RWPE2 (cell line): ENCODE data around the gene PAK6.

Experiments
- ATAC-seq: fragments of 200-7000 bp; cut with Tn5 transposase; 3 replicates; pipeline ENCODE4 v1.9.1; 2021; ENCODE audit warnings: low read depth
- DNase-seq: peaks from one replicate; pipeline ENCODE4 v3.0.0-alpha.2; 2020; ENCODE audit warnings: low spot score
- H3K27ac ChIP-seq: fragments of 450-650 bp; 2 replicates; pipeline ENCODE4 v1.5.1; 2017; ENCODE audit warnings: mild to moderate bottlenecking; ENCODE audit not compliant: poor library complexity, severe bottlenecking
- H3K27me3 ChIP-seq: fragments of 250-450 bp; sonication (Bioruptor Pico); 2 replicates; pipeline ENCODE4 v1.5.1; 2021; ENCODE audit warnings: mild to moderate bottlenecking, moderate library complexity; ENCODE audit not compliant: insufficient read depth, poor library complexity, severe bottlenecking
- H3K36me3 ChIP-seq: fragments of 250-450 bp; sonication (Bioruptor Pico); 2 replicates; pipeline ENCODE4 v1.5.1; 2020; ENCODE audit warnings: low read depth, mild to moderate bottlenecking, moderate library complexity
- H3K4me1 ChIP-seq: fragments of 250-450 bp; sonication (Bioruptor Pico); 2 replicates; pipeline ENCODE4 v1.5.1; 2021; ENCODE audit warnings: mild to moderate bottlenecking, moderate library complexity; ENCODE audit not compliant: insufficient read depth, poor library complexity, severe bottlenecking
- H3K4me3 ChIP-seq: fragments of 250-450 bp; sonication (Bioruptor Pico); 2 replicates; pipeline ENCODE4 v1.5.1; 2021; ENCODE audit warnings: mild to moderate bottlenecking, moderate library complexity; ENCODE audit not compliant: severe bottlenecking
- H3K9me3 ChIP-seq: fragments of 250-450 bp; sonication (Bioruptor Pico); 2 replicates; pipeline ENCODE4 v1.5.1; 2021; ENCODE audit warnings: mild to moderate bottlenecking, moderate library complexity; ENCODE audit not compliant: severe bottlenecking
- CTCF ChIP-seq: fragments of 450-650 bp; IDR thresholded peaks from one replicate; pipeline ENCODE4 v1.5.1; 2017; ENCODE audit warnings: mild to moderate bottlenecking, moderate library complexity; ENCODE audit not compliant: poor library complexity, severe bottlenecking

The PAK6 gene

GRCh38 chr15:40240619-40241221 is 1.9 kb downstream of the PAK6 start:
- ATAC-seq (peak; percentile 8; the same call in 2 of the 3 replicates), DNase-seq (no peak)
- TF ChIP-seq CTCF, result no peak
- Histone ChIP-seq H3K4me1 (peaks cover 49% of the 10 kb centered on the region), H3K36me3 (no peaks in the 10 kb centered on the region), H3K27me3 (no peaks in the 10 kb centered on the region), H3K9me3 (no peaks in the 10 kb centered on the region), H3K4me3 (peak overlapping the region; percentile 23), H3K27ac (peak overlapping the region; percentile 91)

GRCh38 chr15:40241269-40242212 is 2.7 kb downstream of the PAK6 start:
- Histone ChIP-seq H3K4me3 (no peak overlapping the region), H3K4me1 (peaks cover 57% of the 10 kb centered on the region), H3K27ac (peak overlapping the region; percentile 91), H3K36me3 (no peaks in the 10 kb centered on the region), H3K27me3 (no peaks in the 10 kb centered on the region), H3K9me3 (no peaks in the 10 kb centered on the region)
- ATAC-seq, result no peak
- TF ChIP-seq CTCF, result no peak
- DNase-seq, result no peak

GRCh38 chr15:40242213-40242599 is 3.3 kb downstream of the PAK6 start:
- Histone ChIP-seq H3K27me3 (no peaks in the 10 kb centered on the region), H3K4me3 (no peak overlapping the region), H3K36me3 (no peaks in the 10 kb centered on the region), H3K27ac (no peak overlapping the region), H3K9me3 (no peaks in the 10 kb centered on the region), H3K4me1 (peaks cover 61% of the 10 kb centered on the region)
- no peak for TF ChIP-seq CTCF
- ATAC-seq, result no peak
- DNase-seq, result no peak

GRCh38 chr15:40242601-40243000 is 3.7 kb downstream of the PAK6 start:
- DNase-seq (no peak), ATAC-seq (no peak)
- no peak for TF ChIP-seq CTCF
- H3K9me3 ChIP-seq, result no peaks in the 10 kb centered on the region
- peaks cover 61% of the 10 kb centered on the region for H3K4me1 ChIP-seq
- no peak overlapping the region for H3K27ac ChIP-seq
- H3K4me3 ChIP-seq, result no peak overlapping the region
- H3K36me3 ChIP-seq, result no peaks in the 10 kb centered on the region
- H3K27me3 ChIP-seq, result no peaks in the 10 kb centered on the region
